NCI-H187 (cell line): Measurements from ENCODE around the gene HTT.

Experiments
- DNase-seq, 2 experiments: peaks; one replicate each; lab custom pipeline; 2025; lab: John Stamatoyannopoulos, UW

HTT gene

GRCh38 chr4:3234171-3235029 lies 159.9 kb downstream of the HTT start:
- DNase-seq = no peak

DNA sequence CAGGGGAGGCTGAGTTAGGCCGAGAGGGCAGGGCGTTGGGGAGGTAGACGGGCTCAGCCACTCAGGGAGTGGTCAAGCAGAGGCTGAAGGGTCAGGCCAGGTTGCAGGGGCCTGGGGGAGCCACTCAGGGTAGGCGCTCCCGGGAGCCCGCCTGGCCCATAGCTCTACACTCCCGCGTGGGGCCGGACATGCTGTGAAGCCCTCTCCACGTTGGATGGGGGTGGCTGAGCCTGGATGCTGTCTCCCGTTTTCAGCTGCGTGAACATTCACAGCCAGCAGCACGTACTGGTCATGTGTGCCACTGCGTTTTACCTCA lies 160.5 kb downstream of the HTT start:
- DNase-seq = no peak

GRCh38 chr4:3235581-3235980 lies 161.1 kb downstream of the HTT start:
- no peak for DNase-seq

DNA sequence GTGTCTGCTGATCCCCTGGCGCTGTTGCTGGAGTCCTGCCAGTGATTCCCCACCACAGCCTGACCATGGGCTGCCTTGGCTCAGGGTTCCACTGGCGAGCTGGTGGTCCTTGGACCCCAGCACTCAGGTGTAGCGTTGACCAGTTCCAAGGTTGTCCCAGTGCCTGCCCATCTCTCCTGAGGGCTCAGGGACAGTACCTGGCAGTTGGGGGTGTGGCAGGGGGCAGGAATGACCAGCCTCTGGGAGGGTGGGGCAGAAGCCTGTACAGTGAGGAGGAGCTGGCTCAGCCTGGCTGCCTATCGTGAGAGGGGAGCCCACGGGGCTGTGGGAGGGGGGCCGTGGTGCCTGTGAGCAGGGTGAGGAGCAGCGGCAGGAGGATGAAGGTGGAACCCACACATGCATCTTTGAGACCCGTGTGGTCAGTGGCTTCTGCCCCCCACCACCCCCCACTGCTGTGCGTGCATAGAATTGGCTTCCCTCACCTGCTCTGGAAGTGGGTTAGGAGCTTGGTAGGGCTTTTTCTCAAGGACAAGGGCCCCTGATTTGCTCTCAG lies 161.9 kb downstream of the HTT start:
- DNase-seq = no peak

- no peak for DNase-seq
Observed at GRCh38 chr4:3237266-3237665, 162.8 kb downstream of the HTT start.

DNA sequence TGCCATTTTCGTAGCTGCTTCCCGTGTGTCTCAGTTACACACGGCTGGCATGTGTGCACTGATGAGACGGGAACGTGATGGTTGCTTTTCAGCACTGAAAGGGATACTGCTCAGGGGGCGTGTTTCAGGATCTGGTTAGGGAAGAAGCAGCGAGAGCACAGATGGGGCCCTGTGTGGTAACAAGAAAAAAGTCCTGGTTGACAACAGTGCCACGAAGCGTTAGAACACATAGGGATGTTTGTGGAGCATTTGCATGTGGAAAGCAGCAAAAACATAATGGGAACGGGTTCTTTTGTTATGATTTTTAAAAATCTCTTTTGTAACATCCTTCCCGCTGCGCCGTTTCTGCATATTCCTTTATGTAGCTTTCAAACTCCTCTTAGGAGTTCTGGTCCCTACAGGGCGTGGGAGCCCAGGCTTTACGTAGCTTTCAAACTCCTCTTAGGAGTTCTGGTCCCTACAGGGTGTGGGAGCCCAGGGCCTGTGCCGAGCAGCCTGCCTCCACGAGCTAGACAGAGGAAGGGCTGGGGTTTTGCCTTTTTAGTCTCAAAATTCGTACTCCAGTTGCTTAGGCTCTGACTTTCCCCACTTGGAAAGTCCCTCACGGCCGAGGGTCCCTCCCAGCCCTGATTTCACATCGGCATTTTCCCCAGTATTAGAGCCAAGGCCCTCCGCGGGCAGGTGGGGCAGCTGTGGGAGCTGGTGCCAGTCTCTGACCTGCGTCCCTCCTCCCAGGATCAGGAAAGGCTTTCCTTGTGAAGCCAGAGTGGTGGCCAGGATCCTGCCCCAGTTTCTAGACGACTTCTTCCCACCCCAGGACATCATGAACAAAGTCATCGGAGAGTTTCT lies 163.5 kb downstream of the HTT start:
- DNase-seq = no peak

DNA sequence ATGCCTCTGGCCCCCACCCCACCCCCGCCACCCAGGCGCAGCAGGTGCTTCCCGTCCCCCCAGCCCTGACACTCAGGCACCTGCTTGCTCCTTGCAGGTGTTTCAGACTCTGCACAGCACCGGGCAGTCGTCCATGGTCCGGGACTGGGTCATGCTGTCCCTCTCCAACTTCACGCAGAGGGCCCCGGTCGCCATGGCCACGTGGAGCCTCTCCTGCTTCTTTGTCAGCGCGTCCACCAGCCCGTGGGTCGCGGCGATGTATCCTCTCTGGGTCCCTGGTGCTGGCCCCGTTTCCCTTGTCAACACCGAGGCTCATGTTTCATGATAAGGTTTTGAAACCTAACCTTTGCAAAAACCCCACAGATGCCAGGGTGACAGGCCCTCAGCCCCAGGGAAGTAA lies 164.2 kb downstream of the HTT start:
- DNase-seq = peak in 1 of 2 experiments; percentile 20

DNA sequence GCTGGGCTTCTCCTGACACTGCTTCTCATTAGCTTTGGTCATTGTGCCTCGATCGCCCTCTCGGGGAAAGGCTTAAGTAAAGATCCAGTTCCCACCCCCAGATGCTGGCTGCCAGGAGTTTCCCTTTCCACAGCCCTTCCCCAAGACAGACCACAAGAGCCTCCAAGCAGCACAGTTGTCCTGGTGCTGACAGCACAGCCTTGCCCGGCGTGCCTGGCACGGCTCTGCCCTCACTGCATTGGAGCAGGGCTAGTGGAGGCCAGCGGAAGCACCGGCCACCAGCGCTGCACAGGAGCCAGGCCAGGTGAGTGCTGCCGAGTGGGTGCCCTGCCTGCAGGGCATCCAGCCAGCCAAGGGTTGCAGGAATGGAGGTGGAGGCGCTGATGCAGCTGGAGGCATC lies 164.8 kb downstream of the HTT start:
- DNase-seq = no peak

- peak in 1 of 2 experiments; percentile 62 for DNase-seq
Observed at GRCh38 chr4:3239998-3240920, 165.8 kb downstream of the HTT start.

DNA sequence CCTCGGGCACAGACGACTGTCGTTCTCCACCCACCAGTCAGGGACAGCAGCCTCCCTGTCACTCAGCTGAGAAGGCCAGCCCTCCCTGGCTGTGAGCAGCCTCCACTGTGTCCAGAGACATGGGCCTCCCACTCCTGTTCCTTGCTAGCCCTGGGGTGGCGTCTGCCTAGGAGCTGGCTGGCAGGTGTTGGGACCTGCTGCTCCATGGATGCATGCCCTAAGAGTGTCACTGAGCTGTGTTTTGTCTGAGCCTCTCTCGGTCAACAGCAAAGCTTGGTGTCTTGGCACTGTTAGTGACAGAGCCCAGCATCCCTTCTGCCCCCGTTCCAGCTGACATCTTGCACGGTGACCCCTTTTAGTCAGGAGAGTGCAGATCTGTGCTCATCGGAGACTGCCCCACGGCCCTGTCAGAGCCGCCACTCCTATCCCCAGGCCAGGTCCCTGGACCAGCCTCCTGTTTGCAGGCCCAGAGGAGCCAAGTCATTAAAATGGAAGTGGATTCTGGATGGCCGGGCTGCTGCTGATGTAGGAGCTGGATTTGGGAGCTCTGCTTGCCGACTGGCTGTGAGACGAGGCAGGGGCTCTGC lies 166.5 kb downstream of the HTT start:
- DNase-seq = peak in 1 of 2 experiments; percentile 23

DNA sequence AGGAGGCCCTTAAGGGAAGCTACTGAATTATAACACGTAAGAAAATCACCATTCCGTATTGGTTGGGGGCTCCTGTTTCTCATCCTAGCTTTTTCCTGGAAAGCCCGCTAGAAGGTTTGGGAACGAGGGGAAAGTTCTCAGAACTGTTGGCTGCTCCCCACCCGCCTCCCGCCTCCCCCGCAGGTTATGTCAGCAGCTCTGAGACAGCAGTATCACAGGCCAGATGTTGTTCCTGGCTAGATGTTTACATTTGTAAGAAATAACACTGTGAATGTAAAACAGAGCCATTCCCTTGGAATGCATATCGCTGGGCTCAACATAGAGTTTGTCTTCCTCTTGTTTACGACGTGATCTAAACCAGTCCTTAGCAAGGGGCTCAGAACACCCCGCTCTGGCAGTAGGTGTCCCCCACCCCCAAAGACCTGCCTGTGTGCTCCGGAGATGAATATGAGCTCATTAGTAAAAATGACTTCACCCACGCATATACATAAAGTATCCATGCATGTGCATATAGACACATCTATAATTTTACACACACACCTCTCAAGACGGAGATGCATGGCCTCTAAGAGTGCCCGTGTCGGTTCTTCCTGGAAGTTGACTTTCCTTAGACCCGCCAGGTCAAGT lies 167.5 kb downstream of the HTT start:
- DNase-seq = no peak

GRCh38 chr4:3243136-3243780 lies 168.8 kb downstream of the HTT start:
- peak; percentile 72 to 84 for DNase-seq

GRCh38 chr4:3244002-3244401 lies 169.5 kb downstream of the HTT start:
- DNase-seq = no peak

- no peak for DNase-seq
Observed at GRCh38 chr4:3244747-3245146, 170.3 kb downstream of the HTT start.

- DNase-seq = no peak
Observed at GRCh38 chr4:3245676-3246075, 171.2 kb downstream of the HTT start.

DNA sequence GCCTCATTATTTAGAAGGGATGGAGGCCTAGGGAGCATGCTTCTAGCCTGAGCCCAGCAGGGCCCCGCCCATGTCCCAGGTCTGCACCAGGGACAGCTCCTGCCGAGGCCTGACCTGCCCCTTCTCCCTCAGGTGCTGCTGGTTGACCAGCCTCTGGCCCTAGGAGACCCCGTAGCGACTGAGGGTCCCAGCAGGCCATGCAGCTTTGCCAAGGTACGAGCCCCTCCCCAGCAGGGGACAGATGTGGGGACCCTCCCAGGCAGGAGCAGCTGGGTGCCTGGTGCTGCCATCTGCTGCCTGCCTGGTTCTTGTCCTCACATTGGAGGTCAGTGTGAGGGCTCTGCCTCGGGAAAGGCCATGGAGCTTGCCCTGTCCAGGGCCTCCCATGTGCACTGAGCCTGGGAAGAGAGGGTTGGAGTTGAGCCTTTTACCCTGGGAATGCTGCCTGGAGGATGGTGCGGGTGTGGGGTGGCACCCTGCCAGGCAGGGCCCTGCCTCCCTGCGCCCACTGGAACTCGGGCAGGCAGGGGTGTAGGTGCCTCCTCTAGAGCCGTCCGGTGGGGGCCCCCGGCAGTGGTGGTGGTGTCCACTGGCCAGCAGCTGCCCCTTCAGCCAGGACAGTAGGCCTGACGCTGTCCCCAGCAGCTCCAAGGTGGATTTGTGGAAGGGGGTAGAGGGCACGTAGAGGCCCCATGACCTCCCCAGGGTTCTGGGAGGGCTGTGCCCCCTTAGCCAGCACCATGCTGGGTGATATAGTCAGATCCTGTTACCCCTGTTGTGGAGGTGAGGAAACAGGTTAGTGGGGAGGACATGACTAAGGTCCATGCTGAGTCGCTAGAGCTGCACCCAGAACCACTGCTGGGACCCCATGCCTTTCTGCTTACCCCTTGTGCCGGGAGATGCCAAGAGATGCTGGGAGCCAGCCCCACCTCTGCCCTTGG lies 172.2 kb downstream of the HTT start:
- DNase-seq = no peak

DNA sequence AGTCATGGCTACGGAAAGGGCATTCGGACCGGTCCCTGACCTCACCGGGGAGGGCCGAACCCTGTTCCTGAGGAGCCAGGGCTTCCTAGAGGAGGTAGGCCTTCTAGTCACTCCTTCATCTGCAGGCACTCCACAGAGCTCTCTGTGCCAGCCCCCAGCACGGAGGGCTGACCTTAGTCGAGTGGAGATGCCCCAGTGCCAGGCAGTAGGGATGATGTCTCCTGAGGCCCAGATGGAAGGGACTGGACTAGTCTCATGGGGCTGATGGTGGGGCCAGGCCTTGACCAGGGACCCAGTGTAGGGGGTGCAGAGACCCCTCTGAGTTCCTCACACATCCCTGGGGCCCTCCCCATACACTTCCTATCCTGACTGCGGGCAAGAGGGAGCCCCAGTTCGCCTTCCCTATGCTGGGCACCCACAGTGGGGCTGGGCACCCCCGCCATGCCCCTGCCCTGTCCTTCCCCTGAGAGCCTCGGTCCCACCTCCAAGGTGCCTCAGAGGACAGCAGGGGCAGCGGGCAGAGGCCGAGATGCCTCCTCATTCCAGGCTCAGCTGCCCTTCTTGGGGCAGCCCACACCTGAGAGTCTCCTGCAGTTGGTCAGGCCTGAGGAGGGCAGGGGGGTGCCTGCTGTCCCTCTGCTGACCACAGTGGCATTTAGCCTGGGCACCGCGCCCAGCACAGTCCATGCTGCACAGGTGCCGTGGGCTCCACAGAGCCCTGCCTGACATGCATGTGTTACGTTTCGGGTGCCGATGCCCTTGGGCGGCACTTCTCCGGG lies 173.1 kb downstream of the HTT start:
- DNase-seq = no peak

GRCh38 chr4:3248178-3248480 lies 173.6 kb downstream of the HTT start:
- no peak for DNase-seq
